Measurements from ENCODE around the gene TSSK6. TPM values are rescaled to one million over a fixed set of nuclear protein-coding genes. Genes with fewer than 3 reads are reported as not detected.
A peak's percentile ranks its signal among the peaks of the same experiment; 100 is the strongest.

The TSSK6 gene
- total and polyA plus RNA-seq, 8 donors = 0.93 to 31.7 (median 2.0) TPM; not detected in 1

DNA sequence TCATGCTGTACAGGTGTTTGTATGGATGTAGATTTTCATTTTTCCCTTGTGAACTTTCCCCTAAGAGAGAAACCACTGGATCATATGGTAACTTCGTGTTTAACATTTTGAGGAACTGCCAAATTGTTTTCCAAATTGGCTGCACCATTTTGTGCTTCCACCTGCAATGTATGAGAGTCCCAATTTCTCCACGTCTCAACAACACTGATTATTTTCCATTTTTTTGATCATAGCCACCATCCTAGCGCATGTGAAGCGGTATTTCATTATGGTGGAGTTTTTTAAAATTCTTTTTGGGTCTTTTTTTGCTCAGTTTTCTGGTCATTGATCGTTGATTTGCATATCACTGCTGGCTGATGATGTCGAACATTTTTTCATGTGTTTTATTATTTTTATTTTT is 5.6 kb upstream of the TSSK6 start:
- peaks cover 17 to 54% (median 34%) of the 10 kb centered on the region in 4 donors for H3K4me1 ChIP-seq
- intact Hi-C loops (cut with DNase I; ENCODE audit: low total_unique reads) = no loop called here
- H3K9me3 ChIP-seq = no peaks in the 10 kb centered on the region
- H3K27ac ChIP-seq = no peak overlapping the region
- TF ChIP-seq CTCF (IDR thresholded peaks at IDR 0.05) = no peak
- TF ChIP-seq POLR2AphosphoS5 (IDR thresholded peaks at IDR 0.05) = no peak
- TF ChIP-seq POLR2A (IDR thresholded peaks at IDR 0.05) = no peak
- no peak for TF ChIP-seq EP300 (IDR thresholded peaks at IDR 0.05)
- no peaks in the 10 kb centered on the region for H3K27me3 ChIP-seq
- no peak overlapping the region for H3K4me3 ChIP-seq
- 77 to 83% (median 81%) methylated on average over 6 of the region's 6 CpGs for WGBS, 5 donors
- DNase-seq = no peak
- peaks cover 4 to 62% (median 49%) of the 10 kb centered on the region in 4 donors for H3K36me3 ChIP-seq

- TF ChIP-seq POLR2AphosphoS5 (IDR thresholded peaks at IDR 0.05) = no peak
- TF ChIP-seq POLR2A (IDR thresholded peaks at IDR 0.05) = no peak
- no peak for TF ChIP-seq CTCF (IDR thresholded peaks at IDR 0.05)
- no peak for TF ChIP-seq EP300 (IDR thresholded peaks at IDR 0.05)
- Histone ChIP-seq H3K27me3 (no peaks in the 10 kb centered on the region), H3K4me3 (peak overlapping the region in 3 of 4 donors; percentile 66 to 88 (median 87)), H3K36me3 (peaks cover 0 to 30% (median 24%) of the 10 kb centered on the region in 4 donors), H3K27ac (no peak overlapping the region), H3K9me3 (no peaks in the 10 kb centered on the region), H3K4me1 (peaks cover 23 to 69% (median 47%) of the 10 kb centered on the region in 4 donors)
- no peak for DNase-seq
- 78 to 87% (median 85%) methylated on average over 10 of the region's 10 CpGs for WGBS, 5 donors
- intact Hi-C loops (cut with DNase I; ENCODE audit: low total_unique reads) = no loop called here
These were observed 1.9 kb upstream of the TSSK6 start for GRCh38 chr19:19517235-19517619.

DNA sequence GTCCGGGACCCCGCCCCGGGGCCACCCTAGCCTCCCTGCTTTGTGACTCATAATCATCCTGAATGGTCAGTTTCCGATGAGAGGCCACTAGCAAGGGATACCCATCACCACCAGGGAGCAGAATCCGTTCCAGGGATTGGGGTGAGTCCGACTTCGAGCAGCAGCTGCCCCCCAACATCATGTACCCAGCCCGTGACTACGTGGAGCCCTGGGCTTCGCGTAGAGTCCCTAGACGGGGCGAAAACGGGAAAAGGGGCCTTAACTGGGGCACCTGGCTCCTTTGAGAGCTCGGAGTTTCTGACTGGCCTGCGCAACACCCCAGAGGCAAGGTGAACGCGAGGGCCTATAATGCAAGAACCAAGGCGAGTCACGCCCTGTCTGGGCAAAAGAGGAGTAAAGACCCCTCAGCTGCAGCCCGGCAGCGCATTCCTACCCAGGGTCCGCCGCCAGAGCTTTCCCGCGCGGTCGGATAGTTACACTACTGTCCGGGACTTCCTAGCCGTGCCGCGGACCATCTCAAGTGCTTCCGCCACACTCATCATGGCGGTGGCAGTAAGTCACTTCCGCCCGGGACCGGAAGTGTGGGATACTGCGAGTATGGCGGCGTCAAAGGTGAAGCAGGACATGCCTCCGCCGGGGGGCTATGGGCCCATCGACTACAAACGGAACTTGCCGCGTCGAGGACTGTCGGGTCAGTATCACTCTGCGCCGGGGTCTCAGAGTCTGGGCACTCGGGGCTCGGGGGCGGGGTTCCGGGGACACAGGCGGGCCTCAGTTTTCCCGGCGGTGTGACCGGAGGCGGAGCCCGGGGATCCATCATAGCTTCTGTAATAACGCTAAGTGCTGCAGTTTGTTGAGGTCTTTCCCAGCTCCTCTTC is 533 bp upstream of the TSSK6 start, which contains the start of gene NDUFA13:
Gene NDUFA13 (plus strand): TSS at position 584 of the 878 bp plus-strand sequence. CDS start 14 bp downstream, at position 598.
- Histone ChIP-seq H3K4me3 (peak within 1 kb of the TSS; percentile 66 to 88 (median 80)), H3K27me3 (no peaks in the 10 kb centered on the region), H3K9me3 (no peaks in the 10 kb centered on the region), H3K4me1 (peaks cover 23 to 61% (median 47%) of the 10 kb centered on the region in 4 donors), H3K27ac (peak within 1 kb of the TSS; percentile 71 to 91 (median 86)), H3K36me3 (peaks cover 0 to 27% (median 19%) of the 10 kb centered on the region in 4 donors)
- intact Hi-C loops (cut with DNase I; ENCODE audit: low total_unique reads) = no loop called here
- DNase-seq = peak; percentile 95 to 97
- WGBS, 5 donors = 3 to 8% (median 4%) methylated on average over 27 to 61 of the region's 61 CpGs
- TF ChIP-seq EP300 (IDR thresholded peaks at IDR 0.05) = no peak
- no peak for TF ChIP-seq CTCF (IDR thresholded peaks at IDR 0.05)
- peak; percentile 100 for TF ChIP-seq POLR2AphosphoS5 (IDR thresholded peaks at IDR 0.05)
- peak in 1 of 4 donors; percentile 50 for TF ChIP-seq POLR2A (IDR thresholded peaks at IDR 0.05)

GRCh38 chr19:19514215-19514657 is 1.1 kb downstream of the TSSK6 start:
- Histone ChIP-seq H3K9me3 (no peaks in the 10 kb centered on the region), H3K4me1 (peaks cover 23 to 47% (median 42%) of the 10 kb centered on the region in 4 donors), H3K27ac (peak overlapping the region in 1 of 5 donors; percentile 25), H3K36me3 (peaks cover 0 to 11% (median 3%) of the 10 kb centered on the region in 4 donors), H3K4me3 (peak overlapping the region in 3 of 4 donors; percentile 13 to 16 (median 13)), H3K27me3 (no peaks in the 10 kb centered on the region)
- TF ChIP-seq POLR2AphosphoS5 (IDR thresholded peaks at IDR 0.05) = peak in 1 of 3 donors; percentile 43
- no peak for TF ChIP-seq CTCF (IDR thresholded peaks at IDR 0.05)
- DNase-seq = peak in 1 of 2 donors; percentile 93
- WGBS, 5 donors = 20 to 44% (median 36%) methylated on average over 35 to 46 of the region's 46 CpGs
- intact Hi-C loops (cut with DNase I; ENCODE audit: low total_unique reads) = no loop called here
